CMK (cell line): ENCODE results near the gene ATP8B3.

Experiments used
- DNase-seq: peaks from one replicate; pipeline ENCODE4 v3.0.0-alpha.2; 2010; ENCODE audit warnings: low read depth

The ATP8B3 gene

DNA sequence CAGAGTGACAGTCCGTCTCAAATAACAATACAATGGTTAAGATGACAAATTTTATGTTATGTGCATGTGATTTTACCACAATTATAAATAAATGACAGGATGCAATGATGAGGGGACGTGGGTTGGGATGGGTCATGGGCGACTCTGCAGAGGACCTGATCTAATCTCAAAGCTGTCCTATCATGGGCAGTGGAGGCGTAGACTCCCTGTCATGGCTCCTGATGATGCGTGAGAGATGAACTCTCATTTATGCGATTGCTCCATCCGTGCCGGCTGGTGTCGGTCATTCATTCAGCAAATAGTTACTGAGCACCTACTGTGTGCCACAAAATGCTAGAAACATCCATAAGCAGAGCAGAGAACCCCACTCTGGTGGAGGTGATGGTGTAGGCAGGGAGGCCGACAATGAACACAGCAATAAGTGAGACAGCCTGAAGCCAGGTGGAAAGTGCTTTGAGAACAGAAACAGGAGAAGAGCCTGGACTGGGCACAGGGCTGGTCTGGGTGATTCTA, 37.9 kb upstream of the ATP8B3 start:
- DNase-seq = no peak

DNA sequence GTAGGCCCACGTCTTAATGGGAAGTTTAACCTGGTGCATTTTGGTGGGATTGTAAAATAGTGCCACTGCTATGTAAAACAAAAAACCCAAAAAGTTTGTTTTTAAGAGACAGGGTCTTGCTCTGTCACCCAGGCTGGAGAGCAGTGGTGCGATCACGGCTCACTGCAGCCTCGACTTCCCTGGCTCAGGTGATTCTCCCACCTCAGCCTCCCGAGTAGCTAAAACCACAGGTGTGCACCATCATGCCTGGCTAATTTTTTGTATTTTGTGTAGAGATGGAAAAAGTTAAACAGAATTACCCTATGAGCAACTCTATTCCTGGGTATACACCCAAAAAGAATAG, 37.0 kb upstream of the ATP8B3 start:
- DNase-seq = no peak

DNA sequence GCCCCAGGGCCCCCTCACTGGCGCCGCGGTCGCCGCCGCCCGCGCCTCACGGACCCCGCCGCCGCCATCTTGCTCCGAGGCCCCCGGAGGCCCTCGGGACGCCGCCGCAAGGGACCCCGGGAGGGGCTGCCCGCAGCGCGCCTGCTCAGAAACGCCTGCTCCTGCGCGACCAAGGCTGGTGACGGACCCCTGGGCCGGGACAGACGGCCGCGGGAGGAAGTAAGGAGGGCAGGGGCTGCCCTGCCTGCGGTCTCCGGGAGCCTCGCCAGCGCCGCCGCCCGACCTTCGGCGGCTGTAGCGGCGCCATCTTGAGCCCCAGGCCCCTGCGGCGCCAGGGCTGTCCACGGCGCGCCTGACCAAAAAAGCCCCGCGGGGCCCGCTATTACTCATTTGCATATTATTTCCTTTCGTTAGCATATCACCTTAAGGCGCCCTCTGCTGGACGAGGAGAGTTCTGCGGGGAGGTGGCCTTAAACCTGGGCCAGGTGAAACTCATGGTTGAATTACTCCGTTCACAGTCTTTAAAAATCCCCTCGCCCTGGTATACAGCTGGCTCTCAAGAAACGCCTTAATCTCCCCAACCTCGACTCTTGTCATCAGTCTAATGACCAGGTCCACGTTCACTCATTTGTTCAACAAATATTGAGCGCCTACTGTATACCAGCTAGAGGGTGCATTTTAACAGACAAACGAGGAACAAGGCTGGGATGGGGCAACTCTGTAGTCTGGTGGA, 36.5 kb upstream of the ATP8B3 start, which contains the start of gene REXO1:
Gene REXO1 (minus strand): TSS at position 85 of the 733 bp plus-strand sequence. CDS start 125 bp downstream, outside the sequence.
- DNase-seq = no peak

GRCh38 chr19:1847684-1848398, 35.8 kb upstream of the ATP8B3 start:
- DNase-seq = no peak

GRCh38 chr19:1847348-1847683, 35.2 kb upstream of the ATP8B3 start:
- DNase-seq = no peak

DNA sequence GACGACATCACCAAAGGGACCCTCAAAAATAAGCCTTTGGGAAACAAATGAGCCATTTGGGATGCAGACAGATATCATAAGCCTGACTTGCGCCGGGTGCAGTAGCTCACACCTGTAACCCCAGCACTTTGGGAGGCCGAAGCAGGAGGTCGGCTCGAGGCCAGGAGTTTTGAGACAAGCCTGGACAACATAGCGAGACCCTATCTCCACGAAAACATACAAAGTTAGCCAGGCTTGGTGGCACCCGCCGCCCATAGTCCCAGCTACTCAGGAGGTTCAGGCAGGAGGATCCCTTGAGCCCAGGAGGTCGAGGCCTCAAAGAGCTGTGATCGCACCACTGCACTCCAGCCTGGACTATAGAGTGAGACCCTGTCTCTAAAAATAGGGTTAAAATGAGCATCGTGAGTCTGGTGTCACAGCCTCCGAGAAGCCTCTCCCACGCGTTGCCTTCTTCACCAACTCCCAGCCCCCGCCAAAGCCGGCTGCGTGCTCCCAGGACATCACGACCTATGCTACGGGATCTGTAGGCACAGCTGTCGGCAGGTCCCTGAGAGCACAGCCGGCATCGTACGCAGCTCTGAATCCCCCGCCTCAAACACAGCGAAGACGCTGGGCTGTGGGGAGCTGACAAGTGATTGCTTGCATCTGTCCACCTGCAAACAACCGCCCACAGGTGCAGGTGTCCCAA, 34.6 kb upstream of the ATP8B3 start:
- no peak for DNase-seq

DNA sequence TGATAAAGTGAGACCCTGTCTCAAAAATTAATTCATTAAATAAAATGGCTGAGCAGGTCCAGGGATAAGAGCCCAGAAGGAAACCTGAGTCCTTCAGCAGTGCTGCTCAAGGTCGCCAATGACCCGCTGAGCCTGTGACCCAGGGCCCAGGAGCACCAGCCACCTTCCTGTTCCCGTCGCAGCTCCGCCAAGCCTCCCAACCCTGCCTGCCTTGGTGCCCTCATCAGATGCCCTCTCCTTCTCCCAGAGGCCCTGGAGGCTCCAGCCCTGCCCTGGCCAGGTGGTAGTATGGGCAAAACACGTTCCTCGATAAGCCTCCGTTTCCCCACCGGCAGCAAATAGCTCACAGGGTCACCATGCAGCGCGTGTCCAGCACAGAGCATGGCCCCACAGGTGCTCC, 33.6 kb upstream of the ATP8B3 start:
- DNase-seq = no peak

DNA sequence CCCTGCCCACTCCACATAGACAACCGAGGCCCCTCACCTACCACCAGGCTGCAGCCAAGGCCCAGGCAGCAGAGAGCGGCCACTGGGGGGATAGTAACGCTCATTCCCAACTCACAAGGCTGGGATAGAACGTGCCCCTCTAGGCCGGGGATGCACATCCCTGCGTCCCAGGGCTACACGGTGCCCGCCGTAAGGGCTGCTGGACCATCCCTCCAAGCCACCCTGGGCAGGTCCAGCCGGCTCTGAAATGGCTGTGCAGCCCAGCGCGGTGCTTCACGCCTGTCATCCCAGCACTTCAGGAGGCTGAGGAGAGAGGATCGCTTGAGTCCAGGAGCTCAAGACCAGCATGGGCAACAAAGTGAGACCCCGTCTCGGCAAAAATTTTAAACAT, 33.0 kb upstream of the ATP8B3 start:
- DNase-seq = no peak

- DNase-seq = no peak
These were observed 32.5 kb upstream of the ATP8B3 start for GRCh38 chr19:1844513-1845124.

DNA sequence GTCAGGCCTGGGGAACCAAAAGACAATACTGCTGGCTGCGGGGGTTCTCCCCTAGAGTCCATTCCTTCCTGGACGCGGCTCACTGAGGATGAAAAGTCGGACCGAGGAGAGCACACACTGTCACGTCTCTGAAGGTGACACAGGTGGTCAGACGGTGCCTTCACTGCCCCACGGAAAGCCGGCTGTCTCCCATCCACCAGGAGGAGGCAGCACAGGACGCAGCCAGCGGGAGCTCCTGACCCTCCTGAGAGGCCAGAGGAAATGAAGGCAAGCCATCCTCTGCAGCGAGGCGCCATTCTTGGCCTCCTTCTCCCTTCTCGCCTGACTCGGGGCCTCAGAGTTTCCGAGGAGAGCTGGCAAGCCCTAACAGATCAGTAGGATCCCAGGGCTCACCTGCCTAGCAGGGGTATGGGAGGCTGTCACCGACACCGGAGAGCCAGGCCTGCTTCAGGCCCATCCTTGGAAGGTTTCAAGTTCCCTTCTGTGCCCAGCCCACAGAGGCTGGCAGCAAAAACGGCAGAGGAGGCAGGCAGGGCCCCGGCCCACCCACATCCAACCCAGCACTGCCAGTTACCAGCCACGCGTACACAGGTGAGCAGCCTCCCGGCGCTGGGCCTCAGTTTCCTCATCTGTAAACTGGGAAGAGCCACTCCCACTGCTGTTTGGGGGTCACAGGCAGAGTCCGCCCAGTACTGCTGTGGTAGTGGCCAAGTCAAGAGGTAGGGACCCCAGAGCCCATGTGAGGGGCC, 31.7 kb upstream of the ATP8B3 start:
- DNase-seq = no peak

- no peak for DNase-seq
These were observed 31.0 kb upstream of the ATP8B3 start for GRCh38 chr19:1843116-1843515.

DNA sequence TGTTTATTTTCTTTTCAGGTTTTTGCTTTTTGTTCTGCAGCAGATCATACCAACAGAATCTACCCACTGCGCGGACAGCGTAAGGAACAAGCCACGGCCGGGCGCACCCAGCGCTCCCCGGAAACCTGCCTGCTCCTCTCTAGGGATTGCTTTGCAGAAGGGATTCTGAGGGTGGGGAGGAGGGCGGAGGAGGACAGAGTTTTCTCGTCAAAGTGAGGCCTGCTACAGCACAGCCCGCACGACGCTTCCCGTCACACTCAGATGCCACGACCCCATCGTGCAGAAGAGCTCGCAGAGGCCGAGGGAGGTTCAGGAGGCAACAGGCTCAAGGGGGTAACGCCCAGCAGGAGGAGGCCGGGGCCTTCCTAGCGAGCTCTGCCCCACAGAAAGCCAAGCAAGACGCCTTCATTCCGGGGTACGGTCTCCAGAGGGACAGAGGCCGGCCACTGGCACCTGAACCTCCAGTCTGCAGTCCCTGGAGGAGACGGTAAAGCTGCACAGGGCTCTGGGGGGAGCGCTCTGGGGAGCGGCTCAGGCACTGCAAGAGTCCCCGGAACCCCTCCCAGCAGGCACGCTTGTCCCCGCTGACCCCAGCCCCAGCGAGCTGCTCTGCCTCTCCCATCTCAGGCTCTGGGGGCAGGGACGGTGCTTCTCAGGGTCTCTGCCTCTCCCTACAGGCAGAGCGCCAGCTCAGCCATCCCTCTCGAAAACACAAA, 29.3 kb upstream of the ATP8B3 start:
- DNase-seq = no peak

GRCh38 chr19:1840541-1841115, 28.6 kb upstream of the ATP8B3 start:
- DNase-seq = no peak

GRCh38 chr19:1839658-1840540, 27.8 kb upstream of the ATP8B3 start:
- DNase-seq = no peak

- DNase-seq = no peak
These were observed 25.6 kb upstream of the ATP8B3 start for GRCh38 chr19:1837625-1838105.

- no peak for DNase-seq
These were observed 25.1 kb upstream of the ATP8B3 start for GRCh38 chr19:1837222-1837565.

GRCh38 chr19:1836458-1837221, 24.6 kb upstream of the ATP8B3 start:
- no peak for DNase-seq

DNA sequence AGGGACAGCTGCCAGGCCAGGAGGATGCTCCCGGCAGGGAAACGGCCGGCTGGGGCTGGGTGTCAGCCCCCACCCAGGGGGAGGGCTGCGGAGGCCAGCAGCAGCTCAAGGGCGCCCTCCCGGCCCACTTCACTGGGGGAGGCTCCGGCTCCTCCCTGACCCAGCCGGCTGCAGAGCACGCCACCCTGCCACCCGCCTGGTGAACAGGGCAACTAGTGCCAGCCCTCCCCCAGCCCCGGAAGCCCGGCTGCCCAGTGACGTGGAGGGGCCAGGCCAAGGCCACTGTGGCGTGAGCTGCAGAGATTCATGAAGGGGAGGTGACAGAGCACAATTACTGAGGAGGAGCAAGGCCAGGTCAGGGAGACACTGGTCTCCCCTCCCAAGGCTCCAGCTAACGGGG, 21.5 kb upstream of the ATP8B3 start:
- no peak for DNase-seq

DNA sequence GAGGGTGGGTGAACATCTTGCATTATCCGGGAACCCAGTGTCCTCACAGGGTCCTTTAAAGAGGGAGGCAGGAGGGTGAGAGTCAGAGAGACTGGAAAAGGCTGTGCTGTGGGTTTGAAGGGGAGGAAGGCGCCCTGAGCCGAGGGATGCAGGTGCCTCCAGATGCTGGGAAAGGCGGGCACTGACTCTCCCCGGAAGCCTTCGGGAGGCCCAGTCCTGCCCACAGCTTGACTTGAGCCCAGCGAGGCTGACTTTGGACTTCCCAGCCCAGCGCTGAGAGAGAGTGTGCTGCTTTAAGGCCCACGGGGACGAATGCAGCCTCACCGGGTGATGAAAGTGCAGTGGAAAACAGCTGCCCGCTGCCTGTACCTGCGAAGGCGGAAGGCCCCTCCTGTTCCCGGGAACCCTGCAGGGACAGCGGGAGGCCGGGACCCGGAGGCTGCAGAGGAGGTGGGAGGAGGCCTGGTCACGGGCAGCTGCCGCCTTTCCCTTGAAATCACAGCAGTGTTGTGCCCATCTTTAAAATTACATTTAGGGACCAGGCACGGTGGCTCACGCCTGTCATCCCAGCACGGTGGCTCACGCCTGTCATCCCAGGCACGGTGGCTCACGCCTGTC, 20.1 kb upstream of the ATP8B3 start:
- DNase-seq = no peak
